HL-60 (cell line): Measurements from ENCODE around the gene UBE2V1.

Experiments used
- DNase-seq, 2 experiments: peaks; one replicate each; pipeline ENCODE4 v3.0.0-alpha.2; 2010 to 2020; ENCODE audit warnings: low read depth in 1 of 2, low spot score in 1 of 2
- H3K27ac ChIP-seq: fragments of 250-450 bp; sonication (Bioruptor Pico); replicated peaks from 2 replicates; pipeline ENCODE4 v1.5.1; 2020; ENCODE audit warnings: mild to moderate bottlenecking, moderate library complexity
- H3K27me3 ChIP-seq: fragments of 250-450 bp; sonication (Bioruptor Pico); 2 replicates; pipeline ENCODE4 v1.5.1; 2021; ENCODE audit warnings: mild to moderate bottlenecking, moderate library complexity; ENCODE audit not compliant: insufficient read depth, poor library complexity, severe bottlenecking
- H3K4me3 ChIP-seq: replicated peaks from 2 replicates; pipeline ENCODE4 v1.5.1; 2011; ENCODE audit warnings: mild to moderate bottlenecking, control low read depth, low read length; ENCODE audit not compliant: insufficient read depth
- CTCF ChIP-seq: IDR thresholded peaks from one replicate; pipeline ENCODE4 v1.5.1; 2011; ENCODE audit warnings: low read length, control low read depth, inconsistent platforms; ENCODE audit not compliant: insufficient read depth
- POLR2AphosphoS5 ChIP-seq: IDR thresholded peaks from 2 replicates; pipeline ENCODE4 v1.6.1; 2012; ENCODE audit warnings: low read depth

UBE2V1 gene

GRCh38 chr20:50032955-50033666 lies 79.8 kb downstream of the UBE2V1 start:
- H3K27me3 ChIP-seq = no peaks in the 10 kb centered on the region
- no peak overlapping the region for H3K4me3 ChIP-seq
- no peak overlapping the region for H3K27ac ChIP-seq
- DNase-seq = no peak
- no peak for TF ChIP-seq POLR2AphosphoS5
- TF ChIP-seq CTCF = no peak
